Effector memory CD8-positive, alpha-beta T cell (primary cell): ENCODE measurements around the gene FKBP9.
"Not testable (repeated sequence)": the region's sequence is repeated elsewhere in the genome, so short reads cannot be mapped to it uniquely, and the experiment has no call there.

Source experiments
- ATAC-seq: fragments of 150-1000 bp; cut with Tn5 transposase; replicated peaks from 2 replicates; pipeline ENCODE4 v1.10.0; 2021; ENCODE audit warnings: mild to moderate bottlenecking, moderate library complexity
- DNase-seq, 3 experiments: peaks; one replicate each; pipeline ENCODE4 v3.0.0; 2021
- H3K27ac Mint-ChIP-seq, 2 donors: one replicate each; pipeline ENCODE4 v1.8.0; 2022; ENCODE audit warnings: mild to moderate bottlenecking in 2 of 2, mixed read lengths in 2 of 2, moderate library complexity in 2 of 2
- H3K27me3 Mint-ChIP-seq, 2 donors: one replicate each; pipeline ENCODE4 v1.8.0; 2022; ENCODE audit warnings: mixed read lengths in 2 of 2
- H3K36me3 Mint-ChIP-seq: one replicate; pipeline ENCODE4 v1.8.0; 2022; ENCODE audit warnings: mild to moderate bottlenecking, moderate library complexity, mixed read lengths; ENCODE audit not compliant: insufficient read depth
- H3K4me1 Mint-ChIP-seq, 2 donors: one replicate each; pipeline ENCODE4 v1.8.0; 2022; ENCODE audit warnings: low read depth in 2 of 2, mixed read lengths in 2 of 2
- H3K4me3 Mint-ChIP-seq, 2 donors: one replicate each; pipeline ENCODE4 v1.8.0; 2022; ENCODE audit warnings: mild to moderate bottlenecking in 2 of 2, mixed read lengths in 2 of 2, moderate library complexity in 2 of 2
- H3K9me3 Mint-ChIP-seq, 2 donors: one replicate each; pipeline ENCODE4 v1.8.0; 2022; ENCODE audit warnings: mixed read lengths in 2 of 2
- total RNA-seq, 9 experiments: gene quantifications; one replicate each; lab custom pipeline; 2026; lab: John Stamatoyannopoulos, UW

The FKBP9 gene, protein sequence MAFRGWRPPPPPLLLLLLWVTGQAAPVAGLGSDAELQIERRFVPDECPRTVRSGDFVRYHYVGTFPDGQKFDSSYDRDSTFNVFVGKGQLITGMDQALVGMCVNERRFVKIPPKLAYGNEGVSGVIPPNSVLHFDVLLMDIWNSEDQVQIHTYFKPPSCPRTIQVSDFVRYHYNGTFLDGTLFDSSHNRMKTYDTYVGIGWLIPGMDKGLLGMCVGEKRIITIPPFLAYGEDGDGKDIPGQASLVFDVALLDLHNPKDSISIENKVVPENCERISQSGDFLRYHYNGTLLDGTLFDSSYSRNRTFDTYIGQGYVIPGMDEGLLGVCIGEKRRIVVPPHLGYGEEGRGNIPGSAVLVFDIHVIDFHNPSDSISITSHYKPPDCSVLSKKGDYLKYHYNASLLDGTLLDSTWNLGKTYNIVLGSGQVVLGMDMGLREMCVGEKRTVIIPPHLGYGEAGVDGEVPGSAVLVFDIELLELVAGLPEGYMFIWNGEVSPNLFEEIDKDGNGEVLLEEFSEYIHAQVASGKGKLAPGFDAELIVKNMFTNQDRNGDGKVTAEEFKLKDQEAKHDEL
- total RNA-seq, result 0 to 2.9 (median 0) reads per million in 9 experiments

DNA sequence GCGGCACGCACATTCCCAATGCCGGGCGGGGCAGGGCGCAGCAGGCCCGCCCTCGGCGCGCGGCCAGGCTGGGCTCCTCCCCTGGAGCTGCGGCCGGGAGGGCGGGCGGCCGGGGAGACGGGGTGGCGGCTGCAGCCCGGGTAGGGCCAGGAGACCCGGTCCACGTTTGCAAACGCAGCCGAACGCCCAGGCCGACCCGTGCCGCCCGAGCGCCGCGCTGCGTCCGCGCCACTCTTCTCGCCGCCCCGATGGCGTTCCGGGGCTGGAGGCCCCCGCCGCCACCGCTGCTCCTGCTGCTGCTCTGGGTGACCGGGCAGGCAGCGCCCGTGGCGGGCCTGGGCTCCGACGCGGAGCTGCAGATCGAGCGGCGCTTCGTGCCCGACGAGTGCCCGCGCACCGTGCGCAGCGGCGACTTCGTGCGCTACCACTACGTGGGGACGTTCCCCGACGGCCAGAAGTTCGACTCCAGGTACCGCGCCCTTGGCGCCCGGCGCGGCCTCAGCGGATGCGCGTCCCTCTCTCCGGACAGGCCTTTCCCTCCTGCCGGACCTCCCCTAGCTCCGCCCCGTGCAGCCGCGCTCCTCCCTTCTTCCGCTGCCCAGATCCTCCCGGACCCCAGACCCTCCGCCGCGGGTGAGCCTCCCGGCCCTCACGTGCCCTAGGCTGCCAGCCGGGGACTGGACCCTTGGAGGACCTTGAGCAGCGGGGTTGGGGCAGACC is at the start of gene FKBP9:
FKBP9 (plus strand) TSS at position 115 of the 720 bp plus-strand sequence; CDS start at position 249, 134 bp downstream.
- Mint-ChIP-seq H3K36me3 (no peaks in the 10 kb centered on the region), H3K27me3 (peaks cover 35 to 46% of the 10 kb centered on the region in 2 donors), H3K27ac (no peak within 1 kb of the TSS), H3K9me3 (no peaks in the 10 kb centered on the region), H3K4me3 (peak within 1 kb of the TSS; percentile 68 to 78), H3K4me1 (peaks cover 3 to 4% of the 10 kb centered on the region in 2 donors)
- ATAC-seq (peak; percentile 51), DNase-seq (no peak)

DNA sequence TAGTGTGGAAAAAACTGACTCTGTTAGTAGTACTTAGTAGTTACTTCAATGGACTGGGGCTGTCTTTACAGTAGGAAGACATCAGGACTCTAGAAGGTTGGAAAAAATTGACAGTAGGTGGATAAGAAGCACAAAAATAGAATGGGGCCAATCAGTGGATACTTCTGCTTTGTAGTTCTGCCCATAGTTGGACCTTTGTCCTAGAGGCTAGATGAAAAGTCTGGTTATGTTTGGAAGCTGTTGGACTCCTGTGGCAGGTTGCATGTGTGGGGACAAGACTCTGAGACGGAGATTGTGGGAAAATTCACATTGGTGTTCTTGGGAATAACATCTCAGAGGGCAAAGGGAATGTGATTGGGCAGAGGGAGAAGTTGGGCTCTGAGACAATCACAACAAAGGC is 47.0 kb upstream of the FKBP9 start:
- Mint-ChIP-seq H3K9me3 (no peaks in the 10 kb centered on the region), H3K27me3 (no peaks in the 10 kb centered on the region), H3K4me3 (no peak overlapping the region), H3K27ac (no peak overlapping the region), H3K36me3 (peaks cover 3% of the 10 kb centered on the region), H3K4me1 (peaks cover under 1 to 3% of the 10 kb centered on the region in 2 donors)
- DNase-seq (no peak), ATAC-seq (no peak)

DNA sequence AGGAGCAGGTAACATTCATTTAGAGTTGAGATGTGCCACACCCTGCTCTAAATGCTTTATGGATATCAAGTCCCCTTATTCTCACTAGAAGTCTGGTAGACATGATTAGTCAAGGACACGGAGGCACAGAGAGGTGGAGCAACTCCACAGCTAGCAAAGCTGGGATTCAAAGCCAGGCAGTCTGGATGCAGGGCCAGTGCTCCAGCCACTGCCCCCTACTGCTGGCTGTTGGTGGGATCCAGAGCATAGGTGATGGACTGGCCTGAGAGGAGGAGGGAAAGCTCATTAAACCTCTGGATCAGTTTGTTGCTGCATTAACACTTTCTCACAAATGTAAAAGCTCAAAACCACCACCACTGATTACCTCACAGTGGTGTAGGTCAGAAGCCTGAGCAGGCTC is 43.1 kb upstream of the FKBP9 start:
- DNase-seq (no peak), ATAC-seq (no peak)
- Mint-ChIP-seq H3K4me3 (no peak overlapping the region), H3K4me1 (peaks cover 0 to 5% of the 10 kb centered on the region in 2 donors), H3K27me3 (no peaks in the 10 kb centered on the region), H3K9me3 (no peaks in the 10 kb centered on the region), H3K36me3 (no peaks in the 10 kb centered on the region), H3K27ac (peak overlapping the region in 1 of 2 donors; percentile 32)

DNA sequence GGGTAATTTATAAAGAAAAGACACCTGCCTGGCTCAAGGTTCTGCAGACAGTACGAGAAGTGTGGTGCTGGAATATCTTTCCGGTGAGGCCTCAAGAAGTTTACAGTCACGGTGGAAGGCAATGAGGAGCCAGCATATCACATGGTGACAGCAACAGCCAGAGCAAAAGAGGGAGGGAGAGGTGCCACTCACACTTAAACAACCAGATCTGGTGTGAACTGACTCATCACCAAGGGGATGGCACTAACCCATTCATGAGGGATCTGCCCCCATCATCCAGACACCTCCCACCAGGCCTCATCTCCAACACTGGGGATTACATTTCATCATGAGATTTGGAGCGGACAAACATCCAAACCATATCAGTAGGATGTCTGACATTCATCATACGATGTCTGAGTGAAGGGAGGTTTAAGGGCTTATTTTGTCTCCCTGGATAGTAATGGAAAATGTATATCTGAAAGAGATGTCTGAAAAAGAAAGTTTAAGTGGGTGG is 42.2 kb upstream of the FKBP9 start:
- Mint-ChIP-seq H3K27me3 (no peaks in the 10 kb centered on the region), H3K9me3 (no peaks in the 10 kb centered on the region), H3K4me3 (no peak overlapping the region), H3K36me3 (no peaks in the 10 kb centered on the region), H3K27ac (peak overlapping the region in 1 of 2 donors; percentile 25), H3K4me1 (peaks cover 0 to 5% of the 10 kb centered on the region in 2 donors)
- DNase-seq (no peak), ATAC-seq (no peak)

DNA sequence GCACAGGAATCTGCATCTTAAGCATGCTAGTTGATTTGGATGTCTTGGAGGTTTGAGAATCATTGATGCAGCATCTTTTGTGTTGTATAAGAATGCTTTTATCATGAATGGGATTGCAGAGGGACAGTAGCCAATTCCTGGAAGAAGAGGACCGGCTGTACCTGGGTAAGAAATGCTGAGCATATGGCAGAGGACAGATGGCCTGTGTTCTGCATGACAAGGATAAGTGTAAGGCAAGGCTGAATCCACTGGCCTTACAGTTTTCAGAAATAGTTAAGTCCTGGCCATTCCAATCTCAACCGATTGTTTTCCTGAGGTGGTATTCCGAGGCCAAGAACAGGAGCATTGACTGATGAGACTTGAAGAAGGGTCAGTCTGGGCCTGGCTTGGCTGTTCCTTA is 41.2 kb upstream of the FKBP9 start:
- no peaks in the 10 kb centered on the region for H3K36me3 Mint-ChIP-seq
- H3K27ac Mint-ChIP-seq, result peak overlapping the region in 1 of 2 donors; percentile 25
- H3K4me1 Mint-ChIP-seq, result peaks cover 0 to 5% of the 10 kb centered on the region in 2 donors
- no peak overlapping the region for H3K4me3 Mint-ChIP-seq
- H3K27me3 Mint-ChIP-seq, result no peaks in the 10 kb centered on the region
- ATAC-seq (no peak), DNase-seq (no peak)
- no peaks in the 10 kb centered on the region for H3K9me3 Mint-ChIP-seq

DNA sequence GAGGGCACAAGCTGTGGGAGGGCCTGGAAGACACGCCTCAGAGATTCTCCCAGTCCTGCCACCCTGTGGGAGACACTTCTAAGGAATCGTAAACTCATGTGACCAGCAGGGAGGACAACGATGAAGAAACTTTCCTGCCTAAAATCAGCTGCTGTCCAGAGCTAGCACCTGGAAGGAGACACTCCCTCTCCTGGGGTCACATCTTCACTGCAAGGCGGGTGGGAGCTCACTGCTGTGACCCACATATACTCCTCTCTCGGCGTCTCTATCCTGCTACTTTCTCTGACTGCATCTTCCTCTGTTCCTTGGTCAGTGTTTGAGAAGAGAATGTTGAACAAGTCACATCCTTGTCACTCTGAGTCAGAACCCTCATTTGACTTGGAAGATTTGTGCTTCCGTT is 40.2 kb upstream of the FKBP9 start:
- not testable (repeated sequence) for DNase-seq, H3K4me3 Mint-ChIP-seq, H3K36me3 Mint-ChIP-seq, ATAC-seq, H3K9me3 Mint-ChIP-seq, H3K4me1 Mint-ChIP-seq, H3K27me3 Mint-ChIP-seq
- H3K27ac Mint-ChIP-seq, result peak overlapping the region in 1 of 2 donors; percentile 32

DNA sequence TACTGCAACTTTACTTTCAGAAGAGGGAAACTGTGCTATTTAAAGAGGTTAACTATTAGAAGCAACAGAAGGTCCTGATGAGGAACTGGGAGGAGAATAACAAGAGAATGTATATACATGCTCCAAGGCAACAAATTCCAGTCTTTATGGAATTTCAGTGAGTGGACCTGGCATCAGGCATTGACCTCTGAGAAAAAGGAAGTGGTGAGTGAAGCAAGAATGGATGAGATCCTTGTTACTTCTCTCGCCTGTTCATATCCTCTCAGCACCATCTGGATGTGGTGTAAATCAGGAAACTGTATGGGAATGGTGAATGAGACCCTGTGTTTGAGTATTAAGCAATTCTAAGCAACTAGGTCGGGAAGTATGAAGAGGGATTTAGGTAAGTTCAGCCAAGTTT is 35.3 kb upstream of the FKBP9 start:
- ATAC-seq (no peak), DNase-seq (no peak)
- H3K9me3 Mint-ChIP-seq, result no peaks in the 10 kb centered on the region
- H3K4me1 Mint-ChIP-seq, result no peaks in the 10 kb centered on the region
- no peak overlapping the region for H3K27ac Mint-ChIP-seq
- H3K36me3 Mint-ChIP-seq, result no peaks in the 10 kb centered on the region
- no peak overlapping the region for H3K4me3 Mint-ChIP-seq
- H3K27me3 Mint-ChIP-seq, result no peaks in the 10 kb centered on the region

DNA sequence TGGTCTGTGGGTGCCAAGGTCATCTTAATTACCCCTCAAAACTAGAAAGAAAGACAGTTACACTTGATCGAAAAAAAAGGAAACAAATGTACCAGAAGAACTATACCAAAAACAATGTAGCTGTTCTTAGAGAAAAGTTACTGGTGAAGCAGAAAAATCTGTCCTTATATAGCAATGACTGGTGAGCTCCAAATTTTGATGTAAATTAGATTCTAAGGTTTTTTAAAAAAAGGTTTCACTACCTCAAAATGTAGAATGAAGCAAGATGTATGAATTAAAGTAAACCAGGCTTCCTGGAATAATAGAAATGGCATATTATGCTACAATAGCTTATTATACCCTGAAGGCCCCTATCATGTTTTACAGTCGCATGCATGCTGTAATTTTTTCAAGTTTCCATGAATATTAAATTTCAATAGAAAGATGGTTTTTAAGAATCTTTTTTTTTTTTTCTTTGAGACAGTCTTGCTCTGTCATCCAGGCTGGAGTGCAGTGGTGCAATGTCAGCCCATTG is 28.4 kb upstream of the FKBP9 start:
- H3K4me3 Mint-ChIP-seq, result no peak overlapping the region
- H3K27ac Mint-ChIP-seq, result no peak overlapping the region
- ATAC-seq (no peak), DNase-seq (no peak)
- H3K27me3 Mint-ChIP-seq, result no peaks in the 10 kb centered on the region
- no peaks in the 10 kb centered on the region for H3K9me3 Mint-ChIP-seq
- H3K36me3 Mint-ChIP-seq, result no peaks in the 10 kb centered on the region
- H3K4me1 Mint-ChIP-seq, result no peaks in the 10 kb centered on the region

DNA sequence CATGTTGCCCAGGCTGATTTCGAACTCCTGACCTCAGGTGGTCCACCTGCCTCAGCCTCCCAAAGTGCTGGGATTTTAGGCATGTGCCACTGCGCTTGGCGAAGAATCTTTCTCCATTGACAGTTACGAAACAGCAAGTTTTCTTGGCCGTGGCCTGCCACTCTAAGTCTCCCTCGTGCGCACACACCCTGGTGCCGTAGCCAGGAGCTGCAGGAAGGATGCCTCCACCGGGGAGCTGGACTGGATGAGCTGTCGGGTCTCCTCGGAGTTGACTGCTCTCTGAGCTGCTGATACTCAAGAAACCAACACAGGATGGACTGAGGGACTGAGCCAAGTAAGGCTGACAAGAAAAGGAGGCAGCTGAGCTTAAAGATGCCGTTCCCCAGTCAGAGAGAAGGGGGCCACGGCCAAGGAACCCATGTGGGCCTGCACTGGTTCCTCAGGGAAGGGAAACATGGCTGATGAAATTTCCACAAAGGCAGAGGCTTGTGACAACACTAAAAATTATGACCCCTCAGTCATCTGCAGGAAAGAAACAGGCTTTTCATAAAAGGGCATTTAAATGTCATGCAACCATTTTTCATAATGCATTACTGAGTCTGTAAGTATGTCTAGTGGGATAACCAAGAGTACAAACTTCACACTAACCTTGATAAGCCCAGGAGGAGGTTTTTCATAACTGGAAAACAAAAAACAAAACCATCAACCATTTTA is 27.7 kb upstream of the FKBP9 start:
- no peaks in the 10 kb centered on the region for H3K4me1 Mint-ChIP-seq
- no peak overlapping the region for H3K4me3 Mint-ChIP-seq
- no peaks in the 10 kb centered on the region for H3K27me3 Mint-ChIP-seq
- DNase-seq, result no peak
- H3K27ac Mint-ChIP-seq, result no peak overlapping the region
- H3K36me3 Mint-ChIP-seq, result no peaks in the 10 kb centered on the region
- H3K9me3 Mint-ChIP-seq, result no peaks in the 10 kb centered on the region
- ATAC-seq, result no peak

DNA sequence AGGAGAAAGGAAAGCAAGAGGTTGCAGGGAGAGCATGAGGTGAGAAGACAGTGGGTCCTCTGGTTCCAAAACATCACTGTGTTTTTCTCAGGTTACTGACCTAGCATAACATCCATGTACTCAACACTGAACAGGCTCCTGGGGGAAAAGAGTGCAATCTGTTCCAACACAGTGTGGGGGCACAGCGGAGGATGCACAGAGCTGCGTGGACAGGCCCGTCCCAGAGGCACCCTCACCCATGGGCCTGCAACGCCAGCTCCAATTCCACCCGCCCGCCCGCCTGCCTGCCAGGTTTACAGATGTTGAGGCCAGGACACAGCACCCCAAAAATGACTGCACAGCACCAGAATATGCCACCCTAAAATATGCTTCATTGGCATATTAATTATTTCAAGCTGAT is 26.9 kb upstream of the FKBP9 start:
- ATAC-seq, result no peak
- H3K4me3 Mint-ChIP-seq, result no peak overlapping the region
- H3K9me3 Mint-ChIP-seq, result no peaks in the 10 kb centered on the region
- no peaks in the 10 kb centered on the region for H3K36me3 Mint-ChIP-seq
- no peaks in the 10 kb centered on the region for H3K4me1 Mint-ChIP-seq
- no peaks in the 10 kb centered on the region for H3K27me3 Mint-ChIP-seq
- DNase-seq, result no peak
- no peak overlapping the region for H3K27ac Mint-ChIP-seq

DNA sequence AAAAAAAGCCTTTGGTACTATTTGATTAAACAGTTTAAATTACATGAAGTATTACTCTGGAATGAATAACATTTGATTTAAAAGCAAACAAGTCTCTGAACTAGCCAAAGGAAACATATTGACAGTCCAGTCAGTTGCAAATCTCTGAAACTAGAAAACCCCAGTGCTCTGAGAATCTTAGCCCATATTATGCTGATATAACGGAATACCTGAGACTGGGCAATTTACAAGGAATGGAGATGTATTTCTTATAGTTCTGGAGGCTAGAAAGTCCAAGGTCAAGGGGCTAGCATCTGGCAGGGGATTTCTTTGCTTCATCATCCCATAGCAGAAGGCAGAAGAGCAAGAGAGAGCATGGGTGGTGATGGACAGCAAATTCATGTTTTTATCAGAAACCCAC is 21.7 kb upstream of the FKBP9 start:
- H3K27me3 Mint-ChIP-seq, result no peaks in the 10 kb centered on the region
- H3K27ac Mint-ChIP-seq, result no peak overlapping the region
- H3K36me3 Mint-ChIP-seq, result no peaks in the 10 kb centered on the region
- ATAC-seq (no peak), DNase-seq (no peak)
- no peak overlapping the region for H3K4me3 Mint-ChIP-seq
- no peaks in the 10 kb centered on the region for H3K9me3 Mint-ChIP-seq
- H3K4me1 Mint-ChIP-seq, result no peaks in the 10 kb centered on the region

DNA sequence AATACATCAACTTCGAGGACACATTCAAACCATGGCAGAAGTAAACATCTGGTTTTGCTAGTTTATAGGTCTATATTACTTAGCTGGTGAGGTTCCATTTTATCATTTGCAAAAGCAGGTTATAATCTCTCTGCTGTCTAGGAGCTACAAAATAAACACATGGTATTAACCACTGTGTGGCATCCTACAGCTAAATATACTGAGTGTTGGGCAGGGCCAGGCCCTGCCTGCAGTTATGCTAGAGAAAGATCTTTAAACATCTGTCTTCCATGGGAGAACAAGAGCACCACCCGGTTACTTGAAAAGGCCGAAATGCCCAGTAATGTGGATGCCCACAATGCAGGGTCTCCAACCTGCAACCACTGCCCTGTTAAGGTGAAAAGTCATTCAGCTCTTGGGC is 20.6 kb upstream of the FKBP9 start:
- DNase-seq (no peak), ATAC-seq (no peak)
- H3K4me1 Mint-ChIP-seq, result no peaks in the 10 kb centered on the region
- no peaks in the 10 kb centered on the region for H3K27me3 Mint-ChIP-seq
- H3K4me3 Mint-ChIP-seq, result no peak overlapping the region
- no peaks in the 10 kb centered on the region for H3K36me3 Mint-ChIP-seq
- no peaks in the 10 kb centered on the region for H3K9me3 Mint-ChIP-seq
- H3K27ac Mint-ChIP-seq, result no peak overlapping the region
